HEK293 (cell line): ENCODE measurements around the gene CTNNA2.

ENCODE experiments used
- CTCF ChIA-PET: fragments of 350-600 bp; formaldehyde crosslinking; extraction: SDS; loops from one replicate; lab custom pipeline; 2021; ENCODE audit warnings: antibody characterized with exemption; lab: Yijun Ruan, JAX
- POLR2A ChIA-PET: fragments of 300-600 bp; formaldehyde crosslinking; extraction: SDS; loops from one replicate; lab custom pipeline; 2020; ENCODE audit warnings: antibody characterized with exemption, inconsistent platforms; lab: Yijun Ruan, JAX
- H3K27ac ChIP-seq: fragments of 200-500 bp; sonication (Bioruptor generic); 2 replicates; pipeline ENCODE4 v1.5.1; 2014; ENCODE audit warnings: low read depth, low read length, control low read depth, inconsistent platforms; ENCODE audit errors: extremely low read depth
- H3K36me3 ChIP-seq, 2 experiments: fragments of 200-500 bp in 1 of 2; sonication (Bioruptor generic) in 1 of 2; 1 replicate in 1 of 2; 2 replicates in 1 of 2; pipeline ENCODE4 v1.5.1; 2014 to 2017; ENCODE audit warnings: inconsistent platforms in 2 of 2, low read length in 2 of 2; ENCODE audit not compliant: control insufficient read depth in 2 of 2, insufficient read depth in 1 of 2
- H3K4me1 ChIP-seq: fragments of 200-500 bp; sonication (Bioruptor generic); 2 replicates; pipeline ENCODE4 v1.5.1; 2014; ENCODE audit warnings: mild to moderate bottlenecking, low read length, inconsistent platforms; ENCODE audit not compliant: control insufficient read depth, insufficient read depth
- H3K4me3 ChIP-seq: 2 replicates; pipeline ENCODE4 v1.5.1; 2011; ENCODE audit warnings: low read depth, mild to moderate bottlenecking, control low read depth, low read length, moderate library complexity
- H3K9me3 ChIP-seq: fragments of 200-500 bp; sonication (Bioruptor generic); 2 replicates; pipeline ENCODE4 v1.5.1; 2014; ENCODE audit warnings: low read depth, low read length, inconsistent platforms; ENCODE audit not compliant: control insufficient read depth, insufficient read depth
- AEBP2 ChIP-seq: fragments of 450-650 bp; formaldehyde crosslinking; IDR thresholded peaks from 2 replicates; pipeline ENCODE4 v1.5.1; 2016; ENCODE audit warnings: missing biosample characterization, missing genetic modification characterization, borderline replicate concordance
- KLF7 ChIP-seq: fragments of 450-650 bp; formaldehyde crosslinking; IDR thresholded peaks from 2 replicates; pipeline ENCODE4 v1.5.1; 2016; ENCODE audit warnings: missing biosample characterization, missing genetic modification characterization, borderline replicate concordance
- TCF7L2 ChIP-seq: IDR thresholded peaks from 2 replicates; pipeline ENCODE4 v1.6.1; 2011; ENCODE audit warnings: low read depth, mild to moderate bottlenecking, inconsistent platforms, low read length, moderate library complexity, borderline replicate concordance
- WT1 ChIP-seq: fragments of 450-650 bp; formaldehyde crosslinking; IDR thresholded peaks from 2 replicates; pipeline ENCODE4 v1.5.1; 2016; ENCODE audit warnings: missing biosample characterization, missing genetic modification characterization
- ZBTB49 ChIP-seq: fragments of 450-650 bp; formaldehyde crosslinking; IDR thresholded peaks from 2 replicates; pipeline ENCODE4 v1.5.1; 2016; ENCODE audit warnings: missing biosample characterization, missing genetic modification characterization, low read depth
- ZFP69B ChIP-seq: fragments of 450-650 bp; formaldehyde crosslinking; IDR thresholded peaks from 2 replicates; pipeline ENCODE4 v1.5.1; 2016; ENCODE audit warnings: missing biosample characterization, missing genetic modification characterization
- ZNF133 ChIP-seq: fragments of 450-650 bp; formaldehyde crosslinking; IDR thresholded peaks from 2 replicates; pipeline ENCODE4 v1.5.1; 2016; ENCODE audit warnings: missing biosample characterization, missing genetic modification characterization
- ZNF394 ChIP-seq: fragments of 450-650 bp; formaldehyde crosslinking; IDR thresholded peaks from 2 replicates; pipeline ENCODE4 v1.5.1; 2016; ENCODE audit warnings: missing biosample characterization, missing genetic modification characterization, mild to moderate bottlenecking, moderate library complexity, borderline replicate concordance
- ZNF510 ChIP-seq: fragments of 450-650 bp; formaldehyde crosslinking; IDR thresholded peaks from 2 replicates; pipeline ENCODE4 v1.5.1; 2018; ENCODE audit warnings: mild to moderate bottlenecking, missing genetic modification characterization, missing biosample characterization; ENCODE audit not compliant: insufficient replicate concordance
- ZNF623 ChIP-seq: fragments of 450-650 bp; formaldehyde crosslinking; IDR thresholded peaks from 2 replicates; pipeline ENCODE4 v1.5.1; 2016; ENCODE audit warnings: missing biosample characterization, missing genetic modification characterization
- ZNF704 ChIP-seq: fragments of 450-650 bp; formaldehyde crosslinking; IDR thresholded peaks from 2 replicates; pipeline ENCODE4 v1.5.1; 2016; ENCODE audit warnings: missing biosample characterization, missing genetic modification characterization
- ZNF768 ChIP-seq: fragments of 450-650 bp; formaldehyde crosslinking; IDR thresholded peaks from 2 replicates; pipeline ENCODE4 v1.5.1; 2018; ENCODE audit warnings: missing biosample characterization, mild to moderate bottlenecking, missing genetic modification characterization
- TF ChIP-seq, protein P1 (sequence below): fragments of 450-650 bp; formaldehyde crosslinking; IDR thresholded peaks from 2 replicates; pipeline ENCODE4 v1.5.1; 2016; ENCODE audit warnings: missing biosample characterization, missing genetic modification characterization
- TF ChIP-seq, protein P2 (sequence below): fragments of 450-650 bp; formaldehyde crosslinking; IDR thresholded peaks from 2 replicates; pipeline ENCODE4 v1.5.1; 2016; ENCODE audit warnings: missing biosample characterization, missing genetic modification characterization
- TF ChIP-seq, protein P3 (sequence below): fragments of 450-650 bp; formaldehyde crosslinking; IDR thresholded peaks from 2 replicates; pipeline ENCODE4 v1.5.1; 2016; ENCODE audit warnings: missing biosample characterization, missing genetic modification characterization, borderline replicate concordance
- TF ChIP-seq, protein P4 (sequence below): fragments of 450-650 bp; formaldehyde crosslinking; IDR thresholded peaks from 2 replicates; pipeline ENCODE4 v1.5.1; 2017; ENCODE audit warnings: missing biosample characterization, missing genetic modification characterization

CTNNA2 gene

DNA sequence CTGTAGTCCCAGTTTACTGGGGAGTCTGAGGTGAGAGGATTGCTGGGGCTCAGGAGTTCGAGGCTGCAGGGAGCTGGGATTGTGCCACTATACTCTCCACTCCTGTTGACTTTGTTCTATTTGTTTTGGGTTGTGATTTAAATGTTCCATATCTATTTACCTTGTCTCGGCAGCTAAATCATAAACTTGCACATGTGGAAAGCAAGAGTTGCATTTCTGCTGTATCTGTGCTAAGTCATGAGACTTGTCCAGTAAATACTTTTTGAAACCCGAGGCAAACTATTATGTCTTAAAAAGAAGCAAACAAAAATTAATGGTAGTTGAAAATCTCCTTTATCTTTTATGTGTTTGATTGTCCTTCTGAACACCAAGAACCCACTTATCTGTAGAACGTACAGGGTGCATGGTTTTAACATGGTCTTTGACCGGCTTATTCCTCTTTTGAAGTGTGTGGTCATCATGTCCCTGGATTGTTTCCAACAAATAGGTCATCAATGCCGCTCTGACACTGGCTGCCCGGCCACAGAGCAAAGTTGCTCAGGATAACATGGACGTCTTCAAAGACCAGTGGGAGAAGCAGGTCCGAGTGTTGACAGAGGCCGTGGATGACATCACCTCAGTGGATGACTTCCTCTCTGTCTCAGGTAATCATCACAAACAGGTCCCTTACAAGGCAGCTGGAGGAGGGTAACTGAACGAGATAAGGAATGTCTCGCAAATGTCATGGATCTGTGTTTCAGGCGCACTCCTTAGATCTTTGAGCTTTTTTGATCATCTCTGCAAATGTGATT is 1032.8 kb downstream of the CTNNA2 start:
- POLR2A ChIA-PET: no interaction called here
- CTCF ChIA-PET: no interaction called here
- H3K4me1 ChIP-seq: no peaks in the 10 kb centered on the region
- H3K27ac ChIP-seq: no peak overlapping the region
- H3K4me3 ChIP-seq: no peak overlapping the region
- no peaks in the 10 kb centered on the region for H3K9me3 ChIP-seq
- TF ChIP-seq KLF7 (tag by site-specific recombination): no peak
- TF ChIP-seq, protein P1, sequence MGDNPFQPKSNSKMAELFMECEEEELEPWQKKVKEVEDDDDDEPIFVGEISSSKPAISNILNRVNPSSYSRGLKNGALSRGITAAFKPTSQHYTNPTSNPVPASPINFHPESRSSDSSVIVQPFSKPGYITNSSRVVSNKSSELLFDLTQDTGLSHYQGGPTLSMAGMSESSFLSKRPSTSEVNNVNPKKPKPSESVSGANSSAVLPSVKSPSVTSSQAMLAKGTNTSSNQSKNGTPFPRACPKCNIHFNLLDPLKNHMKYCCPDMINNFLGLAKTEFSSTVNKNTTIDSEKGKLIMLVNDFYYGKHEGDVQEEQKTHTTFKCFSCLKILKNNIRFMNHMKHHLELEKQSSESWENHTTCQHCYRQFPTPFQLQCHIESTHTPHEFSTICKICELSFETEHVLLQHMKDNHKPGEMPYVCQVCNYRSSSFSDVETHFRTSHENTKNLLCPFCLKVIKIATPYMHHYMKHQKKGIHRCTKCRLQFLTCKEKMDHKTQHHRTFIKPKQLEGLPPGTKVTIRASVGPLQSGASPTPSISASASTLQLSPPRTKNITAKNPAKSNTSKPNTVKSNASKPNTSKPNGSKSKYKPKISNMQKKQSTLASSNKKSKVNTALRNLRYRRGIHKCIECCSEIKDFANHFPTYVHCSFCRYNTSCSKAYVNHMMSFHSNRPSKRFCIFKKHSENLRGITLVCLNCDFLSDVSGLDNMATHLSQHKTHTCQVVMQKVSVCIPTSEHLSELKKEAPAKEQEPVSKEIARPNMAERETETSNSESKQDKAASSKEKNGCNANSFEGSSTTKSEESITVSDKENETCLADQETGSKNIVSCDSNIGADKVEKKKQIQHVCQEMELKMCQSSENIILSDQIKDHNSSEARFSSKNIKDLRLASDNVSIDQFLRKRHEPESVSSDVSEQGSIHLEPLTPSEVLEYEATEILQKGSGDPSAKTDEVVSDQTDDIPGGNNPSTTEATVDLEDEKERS (tag by site-specific recombination): no peak
- no peak for TF ChIP-seq AEBP2 (tag by site-specific recombination)
- TF ChIP-seq, protein P2, sequence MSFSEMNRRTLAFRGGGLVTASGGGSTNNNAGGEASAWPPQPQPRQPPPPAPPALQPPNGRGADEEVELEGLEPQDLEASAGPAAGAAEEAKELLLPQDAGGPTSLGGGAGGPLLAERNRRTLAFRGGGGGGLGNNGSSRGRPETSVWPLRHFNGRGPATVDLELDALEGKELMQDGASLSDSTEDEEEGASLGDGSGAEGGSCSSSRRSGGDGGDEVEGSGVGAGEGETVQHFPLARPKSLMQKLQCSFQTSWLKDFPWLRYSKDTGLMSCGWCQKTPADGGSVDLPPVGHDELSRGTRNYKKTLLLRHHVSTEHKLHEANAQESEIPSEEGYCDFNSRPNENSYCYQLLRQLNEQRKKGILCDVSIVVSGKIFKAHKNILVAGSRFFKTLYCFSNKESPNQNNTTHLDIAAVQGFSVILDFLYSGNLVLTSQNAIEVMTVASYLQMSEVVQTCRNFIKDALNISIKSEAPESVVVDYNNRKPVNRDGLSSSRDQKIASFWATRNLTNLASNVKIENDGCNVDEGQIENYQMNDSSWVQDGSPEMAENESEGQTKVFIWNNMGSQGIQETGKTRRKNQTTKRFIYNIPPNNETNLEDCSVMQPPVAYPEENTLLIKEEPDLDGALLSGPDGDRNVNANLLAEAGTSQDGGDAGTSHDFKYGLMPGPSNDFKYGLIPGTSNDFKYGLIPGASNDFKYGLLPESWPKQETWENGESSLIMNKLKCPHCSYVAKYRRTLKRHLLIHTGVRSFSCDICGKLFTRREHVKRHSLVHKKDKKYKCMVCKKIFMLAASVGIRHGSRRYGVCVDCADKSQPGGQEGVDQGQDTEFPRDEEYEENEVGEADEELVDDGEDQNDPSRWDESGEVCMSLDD (tag by site-specific recombination): no peak
- H3K36me3 ChIP-seq: no peaks in the 10 kb centered on the region

GRCh38 chr2:80546766-80547165 is 1033.9 kb downstream of the CTNNA2 start:
- POLR2A ChIA-PET: no interaction called here
- H3K36me3 ChIP-seq: no peaks in the 10 kb centered on the region
- no peak overlapping the region for H3K27ac ChIP-seq
- H3K9me3 ChIP-seq: no peaks in the 10 kb centered on the region
- no peaks in the 10 kb centered on the region for H3K4me1 ChIP-seq
- no peak overlapping the region for H3K4me3 ChIP-seq
- CTCF ChIA-PET: no interaction called here
- TF ChIP-seq ZBTB49 (no peak), ZNF510 (tag by site-specific recombination) (no peak), ZNF768 (tag by site-specific recombination) (no peak), ZFP69B (tag by site-specific recombination) (no peak), WT1 (tag by site-specific recombination) (no peak), ZNF133 (no peak), TCF7L2 (no peak), ZNF623 (tag by site-specific recombination) (no peak), ZNF394 (no peak), ZNF704 (tag by site-specific recombination) (no peak)
- TF ChIP-seq, protein P3, sequence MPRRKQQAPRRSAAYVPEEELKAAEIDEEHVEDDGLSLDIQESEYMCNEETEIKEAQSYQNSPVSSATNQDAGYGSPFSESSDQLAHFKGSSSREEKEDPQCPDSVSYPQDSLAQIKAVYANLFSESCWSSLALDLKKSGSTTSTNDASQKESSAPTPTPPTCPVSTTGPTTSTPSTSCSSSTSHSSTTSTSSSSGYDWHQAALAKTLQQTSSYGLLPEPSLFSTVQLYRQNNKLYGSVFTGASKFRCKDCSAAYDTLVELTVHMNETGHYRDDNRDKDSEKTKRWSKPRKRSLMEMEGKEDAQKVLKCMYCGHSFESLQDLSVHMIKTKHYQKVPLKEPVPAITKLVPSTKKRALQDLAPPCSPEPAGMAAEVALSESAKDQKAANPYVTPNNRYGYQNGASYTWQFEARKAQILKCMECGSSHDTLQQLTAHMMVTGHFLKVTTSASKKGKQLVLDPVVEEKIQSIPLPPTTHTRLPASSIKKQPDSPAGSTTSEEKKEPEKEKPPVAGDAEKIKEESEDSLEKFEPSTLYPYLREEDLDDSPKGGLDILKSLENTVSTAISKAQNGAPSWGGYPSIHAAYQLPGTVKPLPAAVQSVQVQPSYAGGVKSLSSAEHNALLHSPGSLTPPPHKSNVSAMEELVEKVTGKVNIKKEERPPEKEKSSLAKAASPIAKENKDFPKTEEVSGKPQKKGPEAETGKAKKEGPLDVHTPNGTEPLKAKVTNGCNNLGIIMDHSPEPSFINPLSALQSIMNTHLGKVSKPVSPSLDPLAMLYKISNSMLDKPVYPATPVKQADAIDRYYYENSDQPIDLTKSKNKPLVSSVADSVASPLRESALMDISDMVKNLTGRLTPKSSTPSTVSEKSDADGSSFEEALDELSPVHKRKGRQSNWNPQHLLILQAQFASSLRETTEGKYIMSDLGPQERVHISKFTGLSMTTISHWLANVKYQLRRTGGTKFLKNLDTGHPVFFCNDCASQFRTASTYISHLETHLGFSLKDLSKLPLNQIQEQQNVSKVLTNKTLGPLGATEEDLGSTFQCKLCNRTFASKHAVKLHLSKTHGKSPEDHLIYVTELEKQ (tag by site-specific recombination): no peak
- TF ChIP-seq, protein P4, sequence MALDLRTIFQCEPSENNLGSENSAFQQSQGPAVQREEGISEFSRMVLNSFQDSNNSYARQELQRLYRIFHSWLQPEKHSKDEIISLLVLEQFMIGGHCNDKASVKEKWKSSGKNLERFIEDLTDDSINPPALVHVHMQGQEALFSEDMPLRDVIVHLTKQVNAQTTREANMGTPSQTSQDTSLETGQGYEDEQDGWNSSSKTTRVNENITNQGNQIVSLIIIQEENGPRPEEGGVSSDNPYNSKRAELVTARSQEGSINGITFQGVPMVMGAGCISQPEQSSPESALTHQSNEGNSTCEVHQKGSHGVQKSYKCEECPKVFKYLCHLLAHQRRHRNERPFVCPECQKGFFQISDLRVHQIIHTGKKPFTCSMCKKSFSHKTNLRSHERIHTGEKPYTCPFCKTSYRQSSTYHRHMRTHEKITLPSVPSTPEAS (tag by site-specific recombination): no peak
